Suprapubic skin (tissue), 4 donors: Measurements from ENCODE around the gene SH3RF1. TPM values are rescaled to one million over a fixed set of nuclear protein-coding genes. Genes with fewer than 3 reads are reported as not detected.
A peak's percentile ranks its signal among the peaks of the same experiment; 100 is the strongest.

Source experiments
- DNase-seq, 2 donors: peaks; one replicate each; pipeline ENCODE4 v3.0.0-alpha.2; 2019; ENCODE audit warnings: low spot score in 2 of 2
- H3K27ac ChIP-seq: fragments of 200-600 bp; sonication (generic); one replicate; pipeline ENCODE4 v1.5.1; 2019
- H3K27me3 ChIP-seq: fragments of 200-600 bp; sonication (generic); one replicate; pipeline ENCODE4 v1.5.1; 2019
- H3K36me3 ChIP-seq: fragments of 200-600 bp; sonication (generic); one replicate; pipeline ENCODE4 v1.5.1; 2019
- H3K4me1 ChIP-seq: fragments of 200-600 bp; sonication (generic); one replicate; pipeline ENCODE4 v1.5.1; 2019
- H3K4me3 ChIP-seq: fragments of 200-600 bp; sonication (generic); one replicate; pipeline ENCODE4 v1.5.1; 2019; ENCODE audit warnings: mild to moderate bottlenecking
- H3K9me3 ChIP-seq: fragments of 200-600 bp; sonication (generic); one replicate; pipeline ENCODE4 v1.5.1; 2019
- CTCF ChIP-seq, 2 donors: fragments of 200-600 bp in 1 of 2; fragments of 450-650 bp in 1 of 2; sonication (generic) in 1 of 2; IDR thresholded peaks; one replicate each; pipeline ENCODE4 v1.5.1; 2016 to 2019; ENCODE audit warnings: antibody characterized with exemption in 2 of 2, mild to moderate bottlenecking in 1 of 2, moderate library complexity in 1 of 2
- EP300 ChIP-seq: sonication (generic); formaldehyde crosslinking; IDR thresholded peaks from one replicate; pipeline ENCODE4 v1.6.1; 2017; ENCODE audit warnings: antibody characterized with exemption
- POLR2A ChIP-seq, 2 donors: fragments of 450-650 bp; IDR thresholded peaks; one replicate each; pipeline ENCODE4 v1.6.1; 2017; ENCODE audit warnings: antibody characterized with exemption in 2 of 2, mild to moderate bottlenecking in 2 of 2, moderate library complexity in 2 of 2
- POLR2AphosphoS5 ChIP-seq, 3 donors: sonication (generic); formaldehyde crosslinking; IDR thresholded peaks; one replicate each; pipeline ENCODE4 v1.6.1; 2017; ENCODE audit warnings: antibody characterized with exemption in 3 of 3
- WGBS: methylation state at CpG from one replicate; pipeline ENCODE4 v1.1.5; 2018; 5-methylcytosine and 5-hydroxymethylcytosine counted together
- total RNA-seq, 4 donors: library from RNA; depleted of rRNA; stranded (reverse); fragments of >200 nt; gene quantifications; one replicate each; pipeline ENCODE4 v1.1.0, GENCODE V29; 2016

The SH3RF1 gene
- total RNA-seq, 4 donors from 2014 or later, result 10.8 to 18.1 (median 15.0) TPM

GRCh38 chr4:169059306-169060211 is 211.2 kb downstream of the SH3RF1 start:
- Histone ChIP-seq H3K4me3 (peak overlapping the region; percentile 24), H3K36me3 (no peaks in the 10 kb centered on the region), H3K27ac (peak overlapping the region; percentile 83), H3K4me1 (peaks cover 55% of the 10 kb centered on the region), H3K9me3 (no peaks in the 10 kb centered on the region), H3K27me3 (no peaks in the 10 kb centered on the region)
- WGBS, result 33% methylated on average over 22 of the region's 22 CpGs
- peak in 1 of 2 donors; percentile 69 for DNase-seq
- no peak for TF ChIP-seq POLR2AphosphoS5 (IDR thresholded peaks at IDR 0.05)
- no peak for TF ChIP-seq EP300
- TF ChIP-seq CTCF (IDR thresholded peaks at IDR 0.05), result no peak
- no peak for TF ChIP-seq POLR2A (IDR thresholded peaks at IDR 0.05)

DNA sequence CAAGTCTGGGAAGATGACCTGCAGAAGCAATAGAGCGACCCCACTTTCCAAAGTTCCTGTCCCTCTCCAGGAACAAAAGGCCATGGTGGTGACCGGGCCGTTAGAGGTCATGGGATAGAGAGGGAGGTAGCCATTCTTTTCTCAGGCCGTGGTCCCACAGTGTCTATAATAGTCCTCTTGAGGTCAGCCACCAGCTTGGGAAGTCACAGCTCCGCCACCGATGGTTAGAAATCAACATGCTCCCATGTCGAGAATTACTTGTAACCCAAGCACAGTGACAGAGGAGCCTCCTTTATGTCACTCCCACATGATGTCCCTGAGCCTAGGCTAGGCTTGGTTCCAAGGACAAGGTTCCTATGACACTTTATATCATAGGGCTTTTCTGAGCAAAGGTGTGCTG is 212.4 kb downstream of the SH3RF1 start:
- peaks cover 43% of the 10 kb centered on the region for H3K4me1 ChIP-seq
- 90% methylated on average over 7 of the region's 7 CpGs for whole genome bisulfite sequencing
- no peak overlapping the region for H3K4me3 ChIP-seq
- no peaks in the 10 kb centered on the region for H3K36me3 ChIP-seq
- no peak for DNase-seq
- H3K9me3 ChIP-seq, result no peaks in the 10 kb centered on the region
- H3K27me3 ChIP-seq, result no peaks in the 10 kb centered on the region
- TF ChIP-seq POLR2A (IDR thresholded peaks at IDR 0.05), result no peak
- no peak for TF ChIP-seq POLR2AphosphoS5 (IDR thresholded peaks at IDR 0.05)
- TF ChIP-seq EP300, result no peak
- TF ChIP-seq CTCF (IDR thresholded peaks at IDR 0.05), result no peak
- H3K27ac ChIP-seq, result no peak overlapping the region

DNA sequence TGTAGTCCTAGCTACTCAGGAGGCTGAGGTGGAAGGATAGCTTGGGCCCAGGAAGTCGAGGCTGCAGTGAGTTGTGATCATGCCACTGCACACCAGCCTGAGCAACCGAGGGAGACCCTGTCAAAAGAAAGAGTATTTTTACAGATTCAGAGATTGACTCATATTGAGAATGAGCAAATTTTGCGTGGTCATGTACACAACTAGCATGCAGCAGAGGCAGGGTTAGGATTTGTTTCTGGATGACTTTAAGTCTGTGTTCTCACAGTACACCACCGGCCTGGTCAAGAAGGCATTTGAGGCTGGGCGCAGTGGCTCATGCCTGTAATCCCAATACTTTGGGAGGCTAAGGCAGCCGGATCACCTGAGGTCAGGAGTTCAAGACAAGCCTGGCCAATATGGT is 215.9 kb downstream of the SH3RF1 start:
- no peak overlapping the region for H3K27ac ChIP-seq
- H3K4me1 ChIP-seq, result peaks cover 22% of the 10 kb centered on the region
- no peak overlapping the region for H3K4me3 ChIP-seq
- no peaks in the 10 kb centered on the region for H3K9me3 ChIP-seq
- TF ChIP-seq EP300, result no peak
- no peaks in the 10 kb centered on the region for H3K27me3 ChIP-seq
- WGBS, result 96% methylated on average over 6 of the region's 6 CpGs
- DNase-seq, result no peak
- H3K36me3 ChIP-seq, result no peaks in the 10 kb centered on the region

GRCh38 chr4:169052594-169052945 is 218.2 kb downstream of the SH3RF1 start:
- Histone ChIP-seq H3K9me3 (no peaks in the 10 kb centered on the region), H3K4me3 (no peak overlapping the region), H3K4me1 (peaks cover 11% of the 10 kb centered on the region), H3K27ac (no peak overlapping the region), H3K27me3 (no peaks in the 10 kb centered on the region), H3K36me3 (no peaks in the 10 kb centered on the region)
- WGBS, result 79% methylated on average over 6 of the region's 6 CpGs
- TF ChIP-seq EP300 (no peak), CTCF (IDR thresholded peaks at IDR 0.05) (no peak), POLR2AphosphoS5 (IDR thresholded peaks at IDR 0.05) (no peak), POLR2A (IDR thresholded peaks at IDR 0.05) (no peak)
- DNase-seq, result no peak

GRCh38 chr4:169051761-169052593 is 218.8 kb downstream of the SH3RF1 start:
- Histone ChIP-seq H3K4me3 (no peak overlapping the region), H3K36me3 (no peaks in the 10 kb centered on the region), H3K4me1 (peaks cover 9% of the 10 kb centered on the region), H3K27me3 (no peaks in the 10 kb centered on the region), H3K9me3 (no peaks in the 10 kb centered on the region), H3K27ac (no peak overlapping the region)
- TF ChIP-seq POLR2AphosphoS5 (IDR thresholded peaks at IDR 0.05) (no peak), EP300 (no peak), CTCF (IDR thresholded peaks at IDR 0.05) (no peak), POLR2A (IDR thresholded peaks at IDR 0.05) (no peak)
- no peak for DNase-seq
- WGBS, result 47% methylated on average over 10 of the region's 10 CpGs
